Fibroblast of the aortic adventitia (primary cell): ENCODE measurements around the gene CCDC57. TPM values are rescaled to one million over a fixed set of nuclear protein-coding genes. Genes with fewer than 3 reads are reported as not detected.
A peak's percentile ranks its signal among the peaks of the same experiment; 100 is the strongest.

ENCODE experiments used
- DNase-seq: peaks from one replicate; pipeline ENCODE4 v3.0.0-alpha.2; 2010; ENCODE audit warnings: low read depth
- H3K4me3 ChIP-seq: 2 replicates; pipeline ENCODE4 v1.5.1; 2011; ENCODE audit warnings: low read depth, mild to moderate bottlenecking, control low read depth, low read length, moderate library complexity
- CTCF ChIP-seq: IDR thresholded peaks from 2 replicates; pipeline ENCODE4 v1.5.1; 2011; ENCODE audit warnings: mild to moderate bottlenecking, low read length, control low read depth, inconsistent platforms; ENCODE audit not compliant: insufficient read depth
- total RNA-seq: library from RNA; depleted of rRNA; stranded (reverse); fragments of >200 nt; gene quantifications from 2 replicates; pipeline ENCODE4 v1.2.3, GENCODE V29; 2012; ENCODE audit warnings: low replicate concordance

Gene CCDC57
- total RNA-seq, 1 donor = 15.2 TPM

GRCh38 chr17:82157046-82158035 is 55.3 kb downstream of the CCDC57 start:
- no peak overlapping the region for H3K4me3 ChIP-seq
- TF ChIP-seq CTCF = no peak
- DNase-seq = no peak

GRCh38 chr17:82156284-82156925 is 56.2 kb downstream of the CCDC57 start:
- no peak for TF ChIP-seq CTCF
- DNase-seq = no peak
- no peak overlapping the region for H3K4me3 ChIP-seq

- DNase-seq = no peak
- TF ChIP-seq CTCF = no peak
- H3K4me3 ChIP-seq = no peak overlapping the region
Observed at GRCh38 chr17:82155606-82156005, 57.0 kb downstream of the CCDC57 start.

GRCh38 chr17:82154881-82155331 is 57.7 kb downstream of the CCDC57 start:
- no peak for DNase-seq
- H3K4me3 ChIP-seq = no peak overlapping the region
- no peak for TF ChIP-seq CTCF

- no peak overlapping the region for H3K4me3 ChIP-seq
- peak; percentile 96 for TF ChIP-seq CTCF
- DNase-seq = peak; percentile 73
Observed at GRCh38 chr17:82153745-82154375, 58.8 kb downstream of the CCDC57 start.

- TF ChIP-seq CTCF = no peak
- no peak for DNase-seq
Observed at GRCh38 chr17:82153295-82153691, 59.3 kb downstream of the CCDC57 start.

More at GRCh38 chr17:82153295-82153691, 59.3 kb downstream of the CCDC57 start:
- no peak overlapping the region for H3K4me3 ChIP-seq
